ENCODE data around the gene TBPL1. TPM values are rescaled to one million over a fixed set of nuclear protein-coding genes. Genes with fewer than 3 reads are reported as not detected.

Gene TBPL1
- total and polyA plus RNA-seq, 2 of the 13 experiments (the other 11 are each of a cell fraction or from before 2014, with no cell fraction given) = 25.3 to 39.3 TPM

DNA sequence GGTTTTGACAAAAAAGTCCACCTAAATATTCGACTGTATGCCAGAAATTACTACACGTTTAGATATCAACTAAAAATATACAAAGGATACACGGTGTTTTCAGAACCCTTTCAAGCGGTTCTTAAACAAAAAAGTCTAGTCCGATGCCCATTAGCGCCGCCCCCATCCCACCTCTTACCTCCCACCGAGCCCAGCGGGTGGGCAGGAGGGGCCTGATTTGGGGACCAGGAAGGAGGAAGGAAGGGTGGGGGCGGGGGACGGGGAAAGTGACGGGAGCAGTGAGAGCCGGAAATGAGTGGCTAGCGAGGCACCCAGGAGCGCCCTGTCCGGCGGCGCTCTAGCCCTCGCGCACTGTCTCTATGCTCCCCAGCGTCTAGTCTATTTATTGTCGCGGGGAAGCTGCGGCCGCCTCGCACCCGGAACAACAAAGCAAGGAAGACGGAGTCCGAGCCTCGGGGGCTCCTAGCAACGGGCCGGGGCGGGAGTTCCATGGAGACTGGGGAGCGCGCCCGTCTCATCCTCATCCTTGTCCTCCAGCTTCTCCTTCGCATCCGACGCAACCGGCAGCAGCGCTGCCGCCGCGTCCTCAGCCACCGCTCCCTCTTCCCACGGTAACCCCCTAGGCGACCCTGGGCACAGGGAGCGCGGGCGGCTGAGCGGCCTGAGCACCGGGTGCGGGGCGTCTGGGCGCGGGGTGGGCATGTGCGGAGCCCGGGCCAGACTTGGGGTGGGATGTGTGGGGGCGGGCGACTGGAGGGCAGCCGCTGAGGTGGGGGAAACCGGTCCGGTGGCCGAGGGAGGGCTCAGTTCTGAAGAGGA lies at the start of gene TBPL1 (continued):
- TF ChIP-seq REL (CRISPR knock-in tag; conservative IDR thresholded peaks at IDR 0.05) (no peak), PHF5A (CRISPR knock-in tag; IDR thresholded peaks at IDR 0.05; ENCODE audit: low read depth, unreplicated experiment) (peak; percentile 81), ZNF549 (CRISPR knock-in tag; IDR thresholded peaks at IDR 0.05) (no peak), ZNF850 (CRISPR knock-in tag; conservative IDR thresholded peaks at IDR 0.05) (no peak), ZFYVE20 (CRISPR knock-in tag; IDR thresholded peaks at IDR 0.05; ENCODE audit: borderline replicate concordance, low read depth) (no peak), AFF4 (CRISPR knock-in tag; IDR thresholded peaks at IDR 0.05) (no peak), ZNF563 (CRISPR knock-in tag; IDR thresholded peaks at IDR 0.05) (no peak; the same call in 1 of the 2 replicates), EED (CRISPR knock-in tag; IDR thresholded peaks at IDR 0.05) (no peak), HOXA7 (CRISPR knock-in tag; IDR thresholded peaks at IDR 0.05) (no peak), ZNF383 (CRISPR knock-in tag; IDR thresholded peaks at IDR 0.05; ENCODE audit: borderline replicate concordance) (peak; percentile 57; the same call in 1 of the 2 replicates), ZNF598 (CRISPR knock-in tag; IDR thresholded peaks at IDR 0.05; ENCODE audit: borderline replicate concordance) (peak; percentile 78; the same call in 1 of the 2 replicates), MED8 (CRISPR knock-in tag; IDR thresholded peaks at IDR 0.05; ENCODE audit: insufficient replicate concordance) (peak; percentile 62), ZBTB3 (CRISPR knock-in tag; IDR thresholded peaks at IDR 0.05; ENCODE audit: borderline replicate concordance, low read depth) (no peak), MAFG (CRISPR knock-in tag; IDR thresholded peaks at IDR 0.05) (no peak), RXRB (CRISPR knock-in tag; IDR thresholded peaks at IDR 0.05; ENCODE audit: borderline replicate concordance) (peak; percentile 82), HIVEP1 (CRISPR knock-in tag; IDR thresholded peaks at IDR 0.05) (peak; percentile 71), NR2C2 (CRISPR knock-in tag; IDR thresholded peaks at IDR 0.05; ENCODE audit: borderline replicate concordance) (peak; percentile 95), MIER3 (CRISPR knock-in tag; IDR thresholded peaks at IDR 0.05; ENCODE audit: borderline replicate concordance) (peak; percentile 94; the same call in 1 of the 2 replicates), ZNF792 (CRISPR knock-in tag; IDR thresholded peaks at IDR 0.05) (peak; percentile 92; the same call in 1 of the 2 replicates), TBP (CRISPR knock-in tag; IDR thresholded peaks at IDR 0.05) (no peak)
- TF ChIP-seq, protein P1, sequence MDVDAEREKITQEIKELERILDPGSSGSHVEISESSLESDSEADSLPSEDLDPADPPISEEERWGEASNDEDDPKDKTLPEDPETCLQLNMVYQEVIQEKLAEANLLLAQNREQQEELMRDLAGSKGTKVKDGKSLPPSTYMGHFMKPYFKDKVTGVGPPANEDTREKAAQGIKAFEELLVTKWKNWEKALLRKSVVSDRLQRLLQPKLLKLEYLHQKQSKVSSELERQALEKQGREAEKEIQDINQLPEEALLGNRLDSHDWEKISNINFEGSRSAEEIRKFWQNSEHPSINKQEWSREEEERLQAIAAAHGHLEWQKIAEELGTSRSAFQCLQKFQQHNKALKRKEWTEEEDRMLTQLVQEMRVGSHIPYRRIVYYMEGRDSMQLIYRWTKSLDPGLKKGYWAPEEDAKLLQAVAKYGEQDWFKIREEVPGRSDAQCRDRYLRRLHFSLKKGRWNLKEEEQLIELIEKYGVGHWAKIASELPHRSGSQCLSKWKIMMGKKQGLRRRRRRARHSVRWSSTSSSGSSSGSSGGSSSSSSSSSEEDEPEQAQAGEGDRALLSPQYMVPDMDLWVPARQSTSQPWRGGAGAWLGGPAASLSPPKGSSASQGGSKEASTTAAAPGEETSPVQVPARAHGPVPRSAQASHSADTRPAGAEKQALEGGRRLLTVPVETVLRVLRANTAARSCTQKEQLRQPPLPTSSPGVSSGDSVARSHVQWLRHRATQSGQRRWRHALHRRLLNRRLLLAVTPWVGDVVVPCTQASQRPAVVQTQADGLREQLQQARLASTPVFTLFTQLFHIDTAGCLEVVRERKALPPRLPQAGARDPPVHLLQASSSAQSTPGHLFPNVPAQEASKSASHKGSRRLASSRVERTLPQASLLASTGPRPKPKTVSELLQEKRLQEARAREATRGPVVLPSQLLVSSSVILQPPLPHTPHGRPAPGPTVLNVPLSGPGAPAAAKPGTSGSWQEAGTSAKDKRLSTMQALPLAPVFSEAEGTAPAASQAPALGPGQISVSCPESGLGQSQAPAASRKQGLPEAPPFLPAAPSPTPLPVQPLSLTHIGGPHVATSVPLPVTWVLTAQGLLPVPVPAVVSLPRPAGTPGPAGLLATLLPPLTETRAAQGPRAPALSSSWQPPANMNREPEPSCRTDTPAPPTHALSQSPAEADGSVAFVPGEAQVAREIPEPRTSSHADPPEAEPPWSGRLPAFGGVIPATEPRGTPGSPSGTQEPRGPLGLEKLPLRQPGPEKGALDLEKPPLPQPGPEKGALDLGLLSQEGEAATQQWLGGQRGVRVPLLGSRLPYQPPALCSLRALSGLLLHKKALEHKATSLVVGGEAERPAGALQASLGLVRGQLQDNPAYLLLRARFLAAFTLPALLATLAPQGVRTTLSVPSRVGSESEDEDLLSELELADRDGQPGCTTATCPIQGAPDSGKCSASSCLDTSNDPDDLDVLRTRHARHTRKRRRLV (CRISPR knock-in tag; IDR thresholded peaks at IDR 0.05) = no peak
